SH-SY5Y (cell line): Measurements from ENCODE around the gene KCTD11.

ENCODE experiments used
- GATA2 ChIP-seq: IDR thresholded peaks from 2 replicates; pipeline ENCODE4 v1.6.1; 2011; ENCODE audit warnings: mild to moderate bottlenecking, low read depth, low read length
- GATA3 ChIP-seq: IDR thresholded peaks from 2 replicates; pipeline ENCODE4 v1.6.1; 2011; ENCODE audit warnings: low read depth, mild to moderate bottlenecking, low read length, moderate library complexity

GRCh38 chr17:7315570-7316235 lies 36.3 kb upstream of the KCTD11 start:
- TF ChIP-seq GATA2 (no peak), GATA3 (no peak)
